ENCODE data around the gene TBC1D22B.

TBC1D22B gene

GRCh38 chr6:37262446-37263026, 5.0 kb downstream of the TBC1D22B start:
- Histone ChIP-seq H3K36me3 (ENCODE audit: control insufficient read depth in 1 of 2, insufficient read depth in 2 of 2, low read length in 2 of 2) (peaks cover 0 to 2% of the 10 kb centered on the region in 2 experiments), H3K23ac (ENCODE audit: low read length) (no peak overlapping the region), H2AK5ac (ENCODE audit: low read length) (no peak overlapping the region), H4K91ac (ENCODE audit: low read depth, low read length) (no peak overlapping the region), H2BK120ac (ENCODE audit: insufficient read depth, low read length, poor library complexity) (no peak overlapping the region), H2BK5ac (ENCODE audit: low read depth, low read length, poor library complexity) (no peak overlapping the region), H3K79me1 (ENCODE audit: low read length) (peaks cover 7% of the 10 kb centered on the region), H3K27me3 (ENCODE audit: insufficient read depth, low read length) (no peaks in the 10 kb centered on the region), H4K12ac (ENCODE audit: low read depth, low read length) (no peak overlapping the region), H3K4ac (ENCODE audit: low read depth, low read length) (no peak overlapping the region), H3K4me1 (ENCODE audit: control insufficient read depth in 1 of 2, insufficient read depth in 2 of 2, low read length in 2 of 2) (no peaks in the 10 kb centered on the region), H3K4me2 (ENCODE audit: low read length) (no peak overlapping the region), H3K79me2 (ENCODE audit: control insufficient read depth, insufficient read depth, low read length, poor library complexity) (peaks cover 3% of the 10 kb centered on the region), H3K27ac (ENCODE audit: low read depth, low read length) (no peak overlapping the region), H3K18ac (ENCODE audit: low read length) (no peak overlapping the region), H2BK12ac (ENCODE audit: low read length) (no peak overlapping the region), H3K9me3 (ENCODE audit: insufficient read depth, low read depth, low read length) (no peaks in the 10 kb centered on the region), H2AFZ (ENCODE audit: insufficient read depth, low read length, poor library complexity) (no peak overlapping the region), H3K4me3 (ENCODE audit: low read depth, low read length) (no peak overlapping the region), H3K9ac (ENCODE audit: low read length) (no peak overlapping the region), H3K14ac (ENCODE audit: low read length) (no peak overlapping the region), H4K8ac (ENCODE audit: low read depth, low read length) (no peak overlapping the region)
- DNase-seq, result no peak
- WGBS (ENCODE audit: extremely low coverage, insufficient coverage, insufficient read length), result no CpG with 5 or more reads among the region's 8 CpGs

- no peak for DNase-seq
- H3K9me3 ChIP-seq (ENCODE audit: insufficient read depth, low read depth, low read length), result no peaks in the 10 kb centered on the region
- no peak overlapping the region for H4K12ac ChIP-seq (ENCODE audit: low read depth, low read length)
- H3K14ac ChIP-seq (ENCODE audit: low read length), result no peak overlapping the region
- H2BK120ac ChIP-seq (ENCODE audit: insufficient read depth, low read length, poor library complexity), result no peak overlapping the region
- H2BK12ac ChIP-seq (ENCODE audit: low read length), result no peak overlapping the region
- no peak overlapping the region for H2AFZ ChIP-seq (ENCODE audit: insufficient read depth, low read length, poor library complexity)
- no peak overlapping the region for H2AK5ac ChIP-seq (ENCODE audit: low read length)
- no peaks in the 10 kb centered on the region for H3K27me3 ChIP-seq (ENCODE audit: insufficient read depth, low read length)
- H4K91ac ChIP-seq (ENCODE audit: low read depth, low read length), result no peak overlapping the region
- no peak overlapping the region for H3K18ac ChIP-seq (ENCODE audit: low read length)
- no peak overlapping the region for H3K4ac ChIP-seq (ENCODE audit: low read depth, low read length)
- H3K4me1 ChIP-seq (ENCODE audit: control insufficient read depth in 1 of 2, insufficient read depth in 2 of 2, low read length in 2 of 2), result no peaks in the 10 kb centered on the region
- WGBS (ENCODE audit: extremely low coverage, insufficient coverage, insufficient read length), result no CpG with 5 or more reads among the region's 2 CpGs
- H3K79me2 ChIP-seq (ENCODE audit: control insufficient read depth, insufficient read depth, low read length, poor library complexity), result no peaks in the 10 kb centered on the region
- no peak overlapping the region for H3K27ac ChIP-seq (ENCODE audit: low read depth, low read length)
- H3K23ac ChIP-seq (ENCODE audit: low read length), result no peak overlapping the region
- H2BK5ac ChIP-seq (ENCODE audit: low read depth, low read length, poor library complexity), result no peak overlapping the region
- no peak overlapping the region for H4K8ac ChIP-seq (ENCODE audit: low read depth, low read length)
- H3K4me3 ChIP-seq (ENCODE audit: low read depth, low read length), result no peak overlapping the region
- no peak overlapping the region for H3K9ac ChIP-seq (ENCODE audit: low read length)
- peaks cover 2% of the 10 kb centered on the region in 2 experiments for H3K36me3 ChIP-seq (ENCODE audit: control insufficient read depth in 1 of 2, insufficient read depth in 2 of 2, low read length in 2 of 2)
- no peak overlapping the region for H3K4me2 ChIP-seq (ENCODE audit: low read length)
- H3K79me1 ChIP-seq (ENCODE audit: low read length), result no peaks in the 10 kb centered on the region
Measured at GRCh38 chr6:37265001-37265400, 7.4 kb downstream of the TBC1D22B start.

- no peak overlapping the region for H3K23ac ChIP-seq (ENCODE audit: low read length)
- H3K9me3 ChIP-seq (ENCODE audit: insufficient read depth, low read depth, low read length), result no peaks in the 10 kb centered on the region
- no peaks in the 10 kb centered on the region for H3K79me2 ChIP-seq (ENCODE audit: control insufficient read depth, insufficient read depth, low read length, poor library complexity)
- H3K18ac ChIP-seq (ENCODE audit: low read length), result no peak overlapping the region
- H2BK12ac ChIP-seq (ENCODE audit: low read length), result no peak overlapping the region
- no peak overlapping the region for H2AK5ac ChIP-seq (ENCODE audit: low read length)
- no peak overlapping the region for H3K27ac ChIP-seq (ENCODE audit: low read depth, low read length)
- no peak overlapping the region for H2BK120ac ChIP-seq (ENCODE audit: insufficient read depth, low read length, poor library complexity)
- H3K27me3 ChIP-seq (ENCODE audit: insufficient read depth, low read length), result no peaks in the 10 kb centered on the region
- H3K36me3 ChIP-seq (ENCODE audit: control insufficient read depth in 1 of 2, insufficient read depth in 2 of 2, low read length in 2 of 2), result peaks cover 2 to 3% of the 10 kb centered on the region in 2 experiments
- H3K4me2 ChIP-seq (ENCODE audit: low read length), result no peak overlapping the region
- no peak overlapping the region for H3K14ac ChIP-seq (ENCODE audit: low read length)
- no peak overlapping the region for H4K91ac ChIP-seq (ENCODE audit: low read depth, low read length)
- no peak for DNase-seq
- no peak overlapping the region for H3K9ac ChIP-seq (ENCODE audit: low read length)
- no peak overlapping the region for H3K4me3 ChIP-seq (ENCODE audit: low read depth, low read length)
- H3K4me1 ChIP-seq (ENCODE audit: control insufficient read depth in 1 of 2, insufficient read depth in 2 of 2, low read length in 2 of 2), result no peaks in the 10 kb centered on the region
- H2BK5ac ChIP-seq (ENCODE audit: low read depth, low read length, poor library complexity), result no peak overlapping the region
- no peak overlapping the region for H4K12ac ChIP-seq (ENCODE audit: low read depth, low read length)
- H3K79me1 ChIP-seq (ENCODE audit: low read length), result no peaks in the 10 kb centered on the region
- H3K4ac ChIP-seq (ENCODE audit: low read depth, low read length), result no peak overlapping the region
- no peak overlapping the region for H2AFZ ChIP-seq (ENCODE audit: insufficient read depth, low read length, poor library complexity)
- no peak overlapping the region for H4K8ac ChIP-seq (ENCODE audit: low read depth, low read length)
- no CpG with 5 or more reads among the region's 3 CpGs for WGBS (ENCODE audit: extremely low coverage, insufficient coverage, insufficient read length)
Measured at GRCh38 chr6:37265860-37266259, 8.3 kb downstream of the TBC1D22B start.

- no CpG with 5 or more reads among the region's 2 CpGs for WGBS (ENCODE audit: extremely low coverage, insufficient coverage, insufficient read length)
- H3K4me1 ChIP-seq (ENCODE audit: control insufficient read depth in 1 of 2, insufficient read depth in 2 of 2, low read length in 2 of 2), result no peaks in the 10 kb centered on the region
- H2BK12ac ChIP-seq (ENCODE audit: low read length), result no peak overlapping the region
Measured at GRCh38 chr6:37269105-37269504, 11.5 kb downstream of the TBC1D22B start.

More at GRCh38 chr6:37269105-37269504, 11.5 kb downstream of the TBC1D22B start:
- Histone ChIP-seq H2AFZ (ENCODE audit: insufficient read depth, low read length, poor library complexity) (no peak overlapping the region), H4K8ac (ENCODE audit: low read depth, low read length) (no peak overlapping the region), H3K23ac (ENCODE audit: low read length) (no peak overlapping the region), H3K79me2 (ENCODE audit: control insufficient read depth, insufficient read depth, low read length, poor library complexity) (no peaks in the 10 kb centered on the region), H3K79me1 (ENCODE audit: low read length) (no peaks in the 10 kb centered on the region), H3K36me3 (ENCODE audit: control insufficient read depth in 1 of 2, insufficient read depth in 2 of 2, low read length in 2 of 2) (peaks cover 2 to 3% of the 10 kb centered on the region in 2 experiments), H2BK120ac (ENCODE audit: insufficient read depth, low read length, poor library complexity) (no peak overlapping the region), H3K18ac (ENCODE audit: low read length) (no peak overlapping the region), H3K27me3 (ENCODE audit: insufficient read depth, low read length) (no peaks in the 10 kb centered on the region), H2AK5ac (ENCODE audit: low read length) (no peak overlapping the region), H2BK5ac (ENCODE audit: low read depth, low read length, poor library complexity) (no peak overlapping the region), H3K9ac (ENCODE audit: low read length) (no peak overlapping the region), H4K12ac (ENCODE audit: low read depth, low read length) (no peak overlapping the region), H3K9me3 (ENCODE audit: insufficient read depth, low read depth, low read length) (no peaks in the 10 kb centered on the region), H3K27ac (ENCODE audit: low read depth, low read length) (no peak overlapping the region), H4K91ac (ENCODE audit: low read depth, low read length) (no peak overlapping the region), H3K4me3 (ENCODE audit: low read depth, low read length) (no peak overlapping the region), H3K4ac (ENCODE audit: low read depth, low read length) (no peak overlapping the region), H3K14ac (ENCODE audit: low read length) (no peak overlapping the region), H3K4me2 (ENCODE audit: low read length) (no peak overlapping the region)
- DNase-seq, result no peak

All from trophoblast cell (in vitro differentiated cells and primary cell).